HG02943 (cell line): ENCODE results near the gene KCNIP1.

Experiments used
- ATAC-seq: cut with Tn5 transposase; IDR thresholded peaks from one replicate; pipeline ENCODE4 v1.9.1; 2021; ENCODE audit warnings: mild to moderate bottlenecking, low read depth, moderate library complexity; ENCODE audit not compliant: unreplicated experiment

KCNIP1 gene

DNA sequence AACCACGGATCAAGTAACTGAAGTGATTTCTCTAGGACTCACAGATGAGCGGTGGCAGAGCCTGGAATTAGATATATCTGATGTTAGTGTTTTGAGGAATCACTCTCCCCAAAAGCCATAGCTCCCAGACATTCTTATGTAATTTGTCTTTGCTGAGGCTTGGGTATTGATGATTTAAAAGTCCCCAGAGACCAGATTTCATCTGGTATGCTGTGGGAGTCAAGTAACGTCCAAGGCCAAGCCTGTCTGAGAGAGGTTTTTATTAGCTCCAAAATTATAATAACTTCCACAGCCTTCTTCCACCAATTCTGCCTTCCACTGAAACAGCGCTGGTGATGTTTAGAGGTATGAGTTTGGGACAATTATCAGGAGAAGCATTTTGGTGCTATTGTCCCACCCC is 21.3 kb upstream of the KCNIP1 start:
- no peak for ATAC-seq

- ATAC-seq = no peak
These were observed 19.9 kb upstream of the KCNIP1 start for GRCh38 chr5:170483701-170484458.

DNA sequence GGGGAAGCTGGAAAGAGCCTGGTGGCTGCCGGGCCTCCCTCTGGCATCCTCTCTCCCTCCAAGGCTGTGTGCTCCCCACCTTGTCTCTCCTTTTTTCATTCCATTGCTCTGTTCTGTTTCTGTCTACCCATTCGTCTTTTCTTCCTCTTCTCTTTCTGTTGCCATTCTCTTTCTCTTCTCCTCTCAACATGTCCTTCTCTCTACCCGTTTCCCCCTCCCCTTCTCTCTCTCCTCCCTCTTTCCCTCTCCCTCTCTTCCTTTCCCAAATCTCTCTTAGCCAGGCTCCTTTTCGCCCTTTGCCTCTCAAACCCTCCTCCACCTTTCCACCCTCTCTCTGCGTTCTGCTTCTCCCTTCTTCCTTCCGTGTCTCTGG is 19.4 kb upstream of the KCNIP1 start:
- ATAC-seq = no peak

DNA sequence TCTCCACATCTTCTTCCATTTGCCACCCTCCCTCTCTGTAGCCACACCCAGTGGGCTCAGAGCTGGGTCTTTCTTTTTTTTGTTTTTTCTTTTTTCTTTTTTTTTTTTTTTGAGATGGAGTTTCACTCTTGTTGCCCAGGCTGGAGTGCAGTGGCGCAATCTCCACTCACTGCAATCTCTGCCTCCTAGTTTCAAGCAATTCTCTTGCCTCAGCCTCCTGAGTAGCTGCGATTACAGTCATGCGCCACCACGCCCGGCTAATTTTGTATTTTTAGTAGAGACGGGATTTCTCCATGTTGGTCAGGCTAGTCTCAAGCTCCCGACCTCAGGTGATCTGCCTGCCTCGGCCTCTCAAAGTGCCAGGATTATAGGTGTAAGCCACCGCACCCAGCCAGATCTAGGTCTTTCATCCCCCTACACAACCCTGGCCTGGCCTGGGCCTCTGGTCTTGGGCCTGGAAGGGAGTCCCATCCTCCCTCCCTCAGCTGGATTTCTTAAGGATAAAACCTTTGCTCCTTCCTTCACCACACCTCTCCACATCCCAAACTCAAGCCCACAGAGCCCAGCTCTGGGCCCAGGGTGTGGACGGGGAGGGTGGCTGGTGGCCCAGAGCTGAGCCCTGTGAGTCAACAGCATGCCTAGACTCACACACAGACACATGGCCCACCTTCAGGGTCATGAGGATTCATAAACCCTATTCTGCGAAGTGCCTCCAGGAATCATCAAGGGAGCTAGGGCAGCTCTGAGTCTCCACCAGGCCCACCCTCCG is 18.8 kb upstream of the KCNIP1 start:
- ATAC-seq = no peak

- ATAC-seq = no peak
These were observed 18.3 kb upstream of the KCNIP1 start for GRCh38 chr5:170485616-170485911.

GRCh38 chr5:170486371-170486770 is 17.4 kb upstream of the KCNIP1 start:
- no peak for ATAC-seq

DNA sequence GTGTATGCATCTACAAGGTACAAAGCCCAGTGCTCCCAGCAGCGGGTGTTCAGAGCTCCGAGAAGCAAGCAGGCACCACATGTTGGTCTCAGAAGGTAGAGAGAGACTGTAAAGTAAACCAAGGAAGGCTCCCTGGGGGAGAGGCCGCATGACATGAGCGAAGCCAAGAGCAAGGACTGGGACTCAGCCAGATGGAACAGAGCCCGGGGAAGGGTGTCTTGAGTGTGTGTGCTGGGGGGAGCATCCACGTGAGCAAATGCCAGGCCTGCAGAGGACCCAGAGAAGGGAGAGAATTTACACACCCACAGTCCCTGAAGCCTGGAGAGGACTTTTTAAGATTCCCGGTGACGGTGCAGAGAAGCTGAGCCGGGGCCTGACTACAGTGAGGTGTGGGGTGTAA is 15.2 kb upstream of the KCNIP1 start:
- no peak for ATAC-seq

DNA sequence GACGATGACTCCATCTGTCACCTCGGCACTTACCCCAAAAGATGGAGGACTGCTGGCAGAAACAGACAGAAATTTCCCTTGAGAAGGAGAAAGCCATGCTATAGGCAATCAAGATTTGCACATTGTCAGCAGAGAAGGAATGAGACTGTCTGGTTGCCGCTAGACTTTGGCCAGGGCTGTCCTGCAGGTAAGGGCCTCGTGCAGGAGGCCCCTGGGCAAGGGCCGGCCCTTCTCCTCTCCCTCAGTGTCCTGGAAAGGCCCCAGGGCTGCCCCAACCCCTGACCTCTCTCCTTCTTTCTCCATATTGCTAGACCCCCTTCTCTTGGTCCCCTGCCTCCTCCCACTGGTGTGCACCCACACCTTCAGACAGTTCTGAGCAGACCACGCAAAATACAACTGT is 14.6 kb upstream of the KCNIP1 start:
- no peak for ATAC-seq

DNA sequence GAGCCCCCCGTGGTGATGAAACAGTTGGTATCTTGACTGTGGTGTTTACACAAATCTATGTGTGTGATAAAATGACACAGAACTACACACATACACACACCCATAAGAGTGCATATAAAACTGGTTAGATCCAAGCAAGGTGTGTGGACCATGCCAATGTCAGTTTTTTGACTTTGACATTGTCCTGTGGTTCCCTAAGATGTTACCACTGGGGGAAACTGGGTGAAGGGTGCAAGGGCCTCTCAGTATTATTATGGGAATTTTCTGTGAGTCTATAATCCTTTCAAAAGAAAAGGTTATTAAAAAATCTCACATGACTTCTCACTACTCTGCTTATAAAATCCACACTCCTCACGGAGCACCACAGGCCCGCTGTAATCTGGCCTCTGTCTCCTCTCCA is 13.4 kb upstream of the KCNIP1 start:
- no peak for ATAC-seq

DNA sequence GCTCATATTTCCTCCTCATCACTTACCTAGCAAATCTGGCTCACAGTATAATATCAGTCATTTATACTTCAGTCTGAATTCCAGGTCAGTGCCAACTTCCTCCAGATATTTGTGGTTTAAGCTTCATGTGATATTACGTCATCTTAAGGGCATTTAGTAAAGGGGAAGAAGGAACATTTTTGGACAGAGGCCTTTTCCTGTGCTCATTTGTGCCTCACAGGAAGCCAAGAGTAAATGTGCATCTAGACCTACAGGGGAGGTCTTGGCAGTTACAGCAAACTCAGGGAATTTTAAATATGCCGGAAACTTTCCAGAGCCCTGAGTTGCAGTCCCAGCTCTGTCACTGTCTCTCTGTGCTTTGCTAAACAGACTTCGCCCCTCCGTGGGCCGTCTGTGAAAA is 12.3 kb upstream of the KCNIP1 start:
- ATAC-seq = no peak

GRCh38 chr5:170493028-170493820 is 10.6 kb upstream of the KCNIP1 start:
- no peak for ATAC-seq

DNA sequence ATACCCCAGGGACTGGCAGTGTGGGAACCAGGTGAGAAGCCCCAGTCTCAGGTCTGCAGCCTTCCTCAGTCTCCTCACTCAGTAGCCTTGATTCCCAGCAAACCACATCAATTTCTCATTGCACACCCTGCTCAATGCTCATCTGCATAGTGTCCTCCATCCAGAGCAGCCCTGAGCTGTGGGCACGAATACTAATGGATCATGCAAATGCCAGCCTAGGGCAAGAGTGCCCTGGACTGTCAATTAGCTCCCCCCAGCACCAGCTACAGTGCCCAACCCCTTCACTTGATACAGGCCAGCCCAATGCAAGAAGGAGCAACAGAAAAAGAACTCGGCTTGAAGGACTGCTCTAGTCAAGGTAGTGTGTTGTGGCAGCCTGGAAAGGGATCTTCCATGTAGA is 9.8 kb upstream of the KCNIP1 start:
- ATAC-seq = no peak

DNA sequence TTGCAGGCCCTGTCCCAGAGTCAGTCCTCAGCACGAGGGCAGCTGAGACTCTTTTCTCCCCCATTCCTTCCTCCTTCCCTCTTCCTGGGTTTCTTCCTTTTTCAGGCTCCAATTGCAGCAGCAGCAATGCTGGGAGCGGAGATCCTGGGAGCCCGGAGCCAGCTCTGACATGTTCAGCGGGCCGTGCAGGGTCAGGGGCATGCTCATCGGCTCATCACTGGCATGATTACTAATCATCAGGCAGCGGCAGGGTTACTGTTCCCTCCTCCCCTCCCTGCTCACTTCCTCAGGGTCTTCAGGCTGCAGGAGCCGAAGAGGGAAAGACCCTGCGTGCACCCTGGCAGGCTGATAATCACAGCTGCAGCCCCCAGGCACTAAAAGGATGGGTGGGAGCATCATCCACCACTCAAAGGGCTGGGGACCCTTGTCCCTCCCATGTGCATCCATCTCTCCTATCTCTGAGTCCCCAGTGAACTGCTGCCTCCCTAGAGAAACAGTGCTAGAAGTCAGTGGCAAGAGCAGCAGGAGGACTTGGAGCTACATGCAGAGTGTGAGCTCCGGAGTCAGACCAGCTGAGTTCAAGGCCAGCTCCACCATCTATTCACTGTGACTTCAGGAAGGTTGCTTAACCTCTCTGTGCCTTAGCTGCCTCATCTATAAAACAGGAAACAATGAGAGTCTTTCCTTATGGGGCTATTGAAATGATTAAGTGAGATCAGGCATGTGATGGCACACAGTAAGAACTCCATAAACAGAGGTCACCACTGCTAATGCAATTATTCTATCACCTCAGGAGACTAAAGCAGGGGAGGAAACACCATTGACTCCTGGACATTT is 7.8 kb upstream of the KCNIP1 start:
- ATAC-seq = no peak

- no peak for ATAC-seq
These were observed 7.2 kb upstream of the KCNIP1 start for GRCh38 chr5:170496662-170497028.

DNA sequence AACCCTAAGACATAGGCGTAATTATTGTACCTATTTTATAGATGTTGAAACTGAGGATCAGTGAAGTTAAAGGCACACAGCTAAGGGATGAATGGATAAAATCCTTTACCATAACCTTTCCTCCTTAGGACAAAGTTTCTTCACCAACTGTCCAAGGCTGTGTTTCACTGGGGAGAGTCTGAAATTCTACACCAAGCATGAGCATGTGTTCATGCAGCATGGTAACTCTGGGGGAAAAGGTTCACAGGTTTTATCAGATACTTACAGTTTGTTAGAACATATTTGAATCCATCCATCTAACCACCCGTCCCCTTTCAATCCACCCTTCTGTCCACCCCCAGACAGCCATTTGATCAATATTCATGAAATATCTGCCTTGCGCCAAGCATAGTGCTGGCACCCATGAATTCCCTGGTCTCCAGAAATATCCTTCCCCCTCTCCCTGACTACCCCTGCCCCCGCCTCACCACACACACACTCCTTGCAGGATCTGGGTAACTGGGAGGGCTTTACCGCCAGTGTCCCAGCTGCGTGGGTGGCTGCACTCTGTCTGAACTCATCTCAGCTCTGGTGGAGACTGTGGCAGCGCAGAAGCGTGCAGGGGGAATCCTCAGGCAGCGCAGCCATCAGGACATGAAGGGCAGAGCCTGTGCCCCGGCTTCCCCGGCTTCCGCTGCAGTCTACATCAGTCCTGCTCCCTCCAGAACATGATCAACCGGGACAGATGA is 6.3 kb upstream of the KCNIP1 start:
- no peak for ATAC-seq

GRCh38 chr5:170498811-170499351 is 4.9 kb upstream of the KCNIP1 start:
- no peak for ATAC-seq

DNA sequence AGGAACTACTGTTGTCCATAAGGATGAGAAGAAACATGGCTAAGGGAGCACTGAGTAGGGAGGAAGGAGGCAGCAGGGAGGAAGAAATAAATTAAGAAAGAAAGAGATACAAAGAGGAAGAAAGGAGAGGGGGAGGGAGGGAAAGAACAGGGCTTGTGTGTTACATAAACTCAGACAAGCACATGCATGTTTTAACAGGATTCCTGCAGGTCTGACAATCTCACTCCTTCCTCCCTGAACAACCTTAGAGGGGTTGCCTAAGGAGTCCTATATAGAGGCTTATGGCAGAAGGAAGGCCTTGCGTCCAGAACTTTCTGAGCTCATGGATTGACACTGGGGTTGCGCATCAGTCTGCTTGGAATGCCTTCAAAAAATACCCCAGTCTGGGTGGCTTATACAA is 4.2 kb upstream of the KCNIP1 start:
- ATAC-seq = no peak

- no peak for ATAC-seq
These were observed 2.5 kb upstream of the KCNIP1 start for GRCh38 chr5:170501361-170501760.

DNA sequence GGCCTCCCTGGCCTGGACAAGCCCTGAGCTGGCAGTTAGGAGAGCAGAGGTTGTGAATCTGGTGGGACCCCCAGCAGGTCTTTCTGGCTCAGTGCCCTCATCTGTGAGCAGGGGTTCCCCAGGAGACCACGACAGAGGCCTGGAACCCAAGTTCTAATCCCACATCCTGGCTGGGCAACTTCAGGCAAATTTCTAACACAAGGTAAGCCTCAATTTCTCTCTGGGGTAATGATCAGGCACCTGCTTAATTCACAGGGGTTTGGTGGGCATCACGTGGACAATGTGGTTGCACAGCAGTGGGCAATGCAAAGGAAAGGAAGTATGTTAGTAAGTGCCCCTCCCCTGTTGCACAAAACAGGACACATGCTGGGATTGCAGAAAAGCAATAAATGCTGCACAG is 1.9 kb upstream of the KCNIP1 start:
- ATAC-seq = no peak
